AG09319 (cell line): ENCODE results near the gene AGAP6.
"Not testable (repeated sequence)": the region's sequence is repeated elsewhere in the genome, so short reads cannot be mapped to it uniquely, and the experiment has no call there.

Experiments
- DNase-seq: peaks from one replicate; pipeline ENCODE4 v3.0.0-alpha.2; 2010; ENCODE audit warnings: low read depth; ENCODE audit errors: extremely low read depth

The AGAP6 gene

DNA sequence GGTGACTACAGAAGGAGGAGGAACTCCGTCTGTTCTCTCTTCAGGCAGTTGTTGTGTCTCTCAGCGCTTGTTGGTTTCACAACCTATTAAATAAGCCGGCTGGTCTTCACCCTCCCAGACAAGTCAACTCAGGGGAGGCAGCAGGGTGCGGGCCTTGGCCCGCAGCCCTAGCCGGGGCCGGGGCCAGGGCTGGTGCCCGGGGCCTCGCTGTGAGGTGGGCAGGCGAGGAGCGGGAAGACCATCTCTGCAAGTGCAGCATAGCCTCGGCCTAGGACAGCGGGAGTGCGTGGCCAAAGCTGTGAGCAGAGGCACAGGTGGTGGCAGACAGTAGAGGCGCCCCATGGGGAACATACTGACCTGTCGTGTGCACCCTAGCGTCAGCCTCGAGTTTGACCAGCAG, at the start of gene AGAP6:
Gene AGAP6 (plus strand): TSS at position 31 of the 400 bp plus-strand sequence. CDS start 310 bp downstream, at position 341.
- DNase-seq = not testable (repeated sequence)

DNA sequence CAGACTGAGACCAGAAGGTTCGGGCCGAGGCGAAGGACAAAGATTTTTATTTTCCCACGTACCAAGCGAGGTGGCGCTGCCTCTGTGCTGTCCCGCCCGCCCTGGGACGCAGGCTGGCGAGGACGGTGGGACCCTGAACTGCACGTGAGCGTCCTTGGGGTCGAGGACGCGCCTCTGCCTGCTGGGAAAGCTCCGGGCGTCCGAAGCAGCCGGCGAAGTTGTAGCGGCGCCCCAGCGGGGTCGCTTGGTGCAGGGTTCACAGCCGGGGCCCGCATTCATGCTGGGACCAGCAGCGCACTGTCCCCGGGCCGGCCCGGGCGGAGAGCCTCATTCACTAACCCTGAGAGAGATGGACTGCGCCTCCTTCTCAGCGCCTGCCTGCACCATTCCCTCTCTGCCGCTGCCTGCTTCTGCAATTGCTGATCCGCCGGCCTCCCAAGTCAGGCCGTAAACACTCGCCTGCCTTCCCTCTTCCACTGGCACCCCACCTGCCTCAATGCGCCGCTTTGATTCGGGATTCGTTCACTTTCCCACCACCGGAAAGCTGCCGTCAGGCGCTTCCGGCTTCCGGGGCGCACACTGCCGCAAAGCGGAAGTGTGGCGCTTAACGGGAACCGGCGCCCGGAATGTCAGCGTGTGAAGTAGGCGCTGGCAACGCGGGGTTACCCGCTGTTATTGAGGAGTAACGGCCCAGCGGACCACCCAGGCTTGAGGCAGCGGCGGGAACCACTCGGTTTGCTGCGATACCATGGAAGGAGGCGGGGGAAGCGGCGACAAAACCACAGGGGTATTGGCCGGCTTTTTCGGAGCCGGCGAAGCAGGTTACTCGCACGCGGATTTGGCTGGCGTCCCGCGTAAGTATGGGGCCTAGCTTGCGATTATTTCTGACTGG, 46.5 kb upstream of the AGAP6 start, which contains the start of the genes PARG and TIMM23B:
Gene PARG (minus strand): TSS at position 581 of the 892 bp plus-strand sequence. CDS start 302 bp downstream, at position 279.
Gene TIMM23B (plus strand): TSS at position 607 of the 892 bp plus-strand sequence. CDS start 142 bp downstream, at position 749.
- DNase-seq = not testable (repeated sequence)

GRCh38 chr10:49942339-49942705, 45.9 kb upstream of the AGAP6 start:
- not testable (repeated sequence) for DNase-seq

DNA sequence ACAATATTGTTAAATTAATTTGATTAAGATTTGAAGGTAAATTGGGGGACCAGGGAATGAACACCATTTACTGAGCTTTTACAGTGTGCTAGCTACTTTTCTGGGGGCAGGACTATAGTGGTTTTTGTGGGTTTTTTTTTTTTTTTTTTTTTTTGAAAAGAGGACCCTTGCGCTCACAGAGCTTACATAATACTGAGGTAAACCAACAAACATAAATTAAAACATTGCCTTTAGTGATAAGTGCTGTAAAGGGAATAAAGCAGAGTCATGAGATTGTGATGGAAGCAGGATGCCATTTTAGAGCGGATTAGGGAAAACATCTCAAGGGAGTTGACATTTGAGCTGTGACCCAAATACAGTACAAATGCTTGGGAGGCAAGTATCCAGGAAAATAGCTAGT, 44.6 kb upstream of the AGAP6 start:
- not testable (repeated sequence) for DNase-seq

DNA sequence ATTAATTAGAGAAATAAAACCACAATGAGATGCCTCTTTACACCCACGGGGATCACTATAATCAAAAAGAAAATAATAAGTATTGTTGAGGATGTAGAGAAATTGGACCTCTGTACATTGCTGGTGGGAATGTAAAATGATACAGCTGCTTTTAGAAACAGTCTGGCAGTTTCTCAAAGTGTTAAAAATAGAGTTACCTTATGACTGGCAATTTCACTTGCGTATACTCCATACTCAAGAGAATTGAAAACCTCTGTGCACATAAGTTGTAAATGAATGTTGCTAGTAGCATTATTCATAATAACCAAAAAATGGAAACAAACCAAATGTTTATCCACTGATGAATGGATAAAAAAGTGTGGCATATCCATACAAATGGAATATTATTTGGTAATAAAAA, 40.1 kb upstream of the AGAP6 start:
- DNase-seq = not testable (repeated sequence)

DNA sequence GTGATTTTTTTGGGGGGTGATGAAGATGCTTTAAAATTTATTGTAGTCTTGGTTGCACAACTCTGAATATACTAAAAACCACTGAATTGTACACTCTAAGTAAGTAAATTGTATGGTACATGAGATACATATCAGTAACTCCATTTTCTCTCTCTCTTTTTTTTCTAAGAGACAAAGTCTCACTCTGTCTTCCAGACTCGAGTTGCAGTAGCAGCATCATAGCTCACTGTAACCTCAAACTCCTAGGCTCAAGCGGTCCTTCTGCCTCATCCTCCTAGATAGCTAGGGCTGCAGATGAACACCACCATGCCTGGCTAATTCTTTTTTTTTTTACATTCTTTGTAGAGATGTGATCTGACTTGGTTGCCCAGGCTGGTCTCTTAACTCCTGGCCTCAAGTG, 39.5 kb upstream of the AGAP6 start:
- DNase-seq = not testable (repeated sequence)

DNA sequence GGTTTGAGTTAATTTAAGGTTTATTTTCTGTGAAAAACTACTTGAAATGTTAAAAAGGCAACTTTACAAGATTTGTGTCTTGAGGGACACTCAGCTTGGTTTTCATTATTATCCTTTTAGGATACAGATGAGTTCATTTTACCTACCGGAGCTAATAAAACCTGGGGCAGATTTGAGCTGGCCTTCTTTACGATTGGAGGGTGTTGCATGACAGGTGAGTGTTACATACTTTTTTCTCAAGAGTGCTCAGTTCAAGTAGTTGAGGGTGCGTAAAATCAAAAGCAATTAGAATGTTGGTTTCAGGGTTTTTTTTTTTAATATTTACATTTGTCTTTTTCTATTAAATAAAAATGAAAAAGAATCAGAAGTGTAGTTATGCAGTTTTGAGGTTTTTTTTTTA, 36.2 kb upstream of the AGAP6 start:
- not testable (repeated sequence) for DNase-seq

GRCh38 chr10:49953122-49953521, 35.1 kb upstream of the AGAP6 start:
- DNase-seq = not testable (repeated sequence)

DNA sequence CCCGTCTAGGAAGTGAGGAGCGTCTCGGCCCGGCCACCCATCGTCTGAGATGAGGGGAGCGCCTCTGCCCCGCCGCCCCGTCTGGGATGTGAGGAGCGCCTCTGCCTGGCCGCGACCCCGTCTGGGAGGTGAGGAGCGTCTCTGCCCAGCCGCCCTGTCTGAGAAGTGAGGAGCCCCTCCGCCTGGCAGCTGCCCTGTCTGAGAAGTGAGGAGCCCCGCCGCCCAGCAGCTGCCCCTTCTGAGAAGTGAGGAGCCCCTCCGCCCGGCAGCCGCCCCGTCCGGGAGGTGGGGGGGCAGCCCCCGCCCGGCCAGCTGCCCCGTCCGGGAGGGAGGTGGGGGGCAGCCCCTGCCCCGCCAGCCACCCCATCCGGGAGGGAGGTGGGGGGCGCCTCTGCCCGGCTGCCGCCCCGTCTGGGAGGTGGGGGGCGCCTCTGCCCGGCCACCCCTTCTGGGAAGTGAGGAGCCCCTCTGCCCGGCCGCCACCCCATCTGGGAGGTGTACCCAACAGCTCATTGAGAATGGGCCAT, 17.8 kb upstream of the AGAP6 start:
- DNase-seq = not testable (repeated sequence)

DNA sequence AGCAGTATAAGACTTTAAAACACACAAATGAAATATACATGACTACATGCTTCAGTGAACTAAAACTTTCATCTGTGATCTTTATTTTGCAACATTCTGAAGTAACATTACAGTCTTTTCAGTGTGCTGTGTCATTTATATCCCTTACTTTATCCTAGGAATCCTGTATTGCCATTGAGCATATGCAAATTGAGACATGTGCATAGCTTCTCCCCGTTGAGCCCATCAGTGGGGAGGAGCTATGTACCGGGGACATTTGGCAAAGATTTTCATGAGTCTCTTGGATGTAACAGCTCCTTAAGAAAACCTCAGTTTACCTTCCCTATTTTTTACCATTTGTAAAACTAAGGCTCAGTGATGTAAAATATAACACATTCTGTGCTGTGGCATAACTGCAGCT, 16.7 kb upstream of the AGAP6 start:
- DNase-seq = not testable (repeated sequence)

DNA sequence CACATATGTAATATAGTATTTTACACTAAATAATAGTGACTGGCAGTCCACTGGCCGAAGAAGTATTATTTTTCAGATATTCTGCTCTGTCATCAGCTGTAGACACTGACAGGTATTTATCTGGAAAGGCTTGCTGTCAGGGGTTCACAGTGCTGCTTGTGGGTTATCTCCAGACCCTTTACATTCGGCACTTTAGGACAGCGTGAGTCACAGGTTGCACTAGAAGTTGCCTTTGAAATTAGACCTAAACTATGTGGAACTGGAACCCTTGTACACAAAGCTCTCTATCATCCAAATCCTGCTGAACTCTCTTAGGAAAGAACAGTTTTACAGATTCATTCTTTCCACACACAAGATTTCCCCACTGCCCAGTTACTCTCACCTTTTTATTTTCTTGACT, 16.1 kb upstream of the AGAP6 start:
- not testable (repeated sequence) for DNase-seq

GRCh38 chr10:49977756-49978155, 10.4 kb upstream of the AGAP6 start:
- not testable (repeated sequence) for DNase-seq

DNA sequence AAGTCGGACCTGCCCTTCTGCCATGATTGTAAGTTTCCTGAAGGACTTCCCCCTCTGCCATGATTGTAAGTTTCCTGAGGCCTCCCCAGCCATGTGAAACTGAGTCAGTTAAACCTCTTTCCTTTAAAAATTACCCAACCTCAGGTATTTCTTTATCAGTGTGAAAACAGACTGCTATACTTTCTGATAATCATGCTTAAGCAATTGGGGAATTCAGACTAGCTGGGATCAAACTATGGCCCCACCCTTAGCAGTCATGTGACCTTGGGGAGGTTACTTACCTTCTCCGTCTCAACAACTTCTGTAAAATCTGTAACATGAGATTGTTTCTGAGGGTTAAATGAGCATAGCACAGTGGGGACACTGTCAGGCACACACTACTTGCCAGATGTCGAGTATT, 999 bp upstream of the AGAP6 start:
- DNase-seq = not testable (repeated sequence)

GRCh38 chr10:49995321-49995720, 7.1 kb downstream of the AGAP6 start:
- DNase-seq = not testable (repeated sequence)

DNA sequence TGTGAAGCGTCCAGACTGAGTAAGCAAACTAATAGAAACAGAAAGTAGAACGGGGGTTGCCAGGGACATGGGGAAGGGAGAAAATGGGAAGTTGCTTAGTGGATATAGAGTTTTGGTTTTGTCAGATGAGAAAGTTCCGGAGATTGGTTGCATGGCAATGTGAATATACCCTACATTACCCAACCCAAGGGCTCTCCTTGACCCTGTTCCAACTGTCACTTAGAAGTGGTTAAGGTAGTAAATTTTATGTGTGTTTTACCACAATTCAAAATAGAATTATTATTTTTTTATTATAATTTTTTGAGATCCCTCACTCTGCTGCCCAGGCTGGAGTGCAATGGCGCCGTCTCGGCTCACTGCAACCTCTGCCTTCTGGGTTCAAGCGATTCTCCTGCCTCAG, 25.8 kb downstream of the AGAP6 start:
- not testable (repeated sequence) for DNase-seq

- not testable (repeated sequence) for DNase-seq
Measured at GRCh38 chr10:50015596-50016220, 27.5 kb downstream of the AGAP6 start.

DNA sequence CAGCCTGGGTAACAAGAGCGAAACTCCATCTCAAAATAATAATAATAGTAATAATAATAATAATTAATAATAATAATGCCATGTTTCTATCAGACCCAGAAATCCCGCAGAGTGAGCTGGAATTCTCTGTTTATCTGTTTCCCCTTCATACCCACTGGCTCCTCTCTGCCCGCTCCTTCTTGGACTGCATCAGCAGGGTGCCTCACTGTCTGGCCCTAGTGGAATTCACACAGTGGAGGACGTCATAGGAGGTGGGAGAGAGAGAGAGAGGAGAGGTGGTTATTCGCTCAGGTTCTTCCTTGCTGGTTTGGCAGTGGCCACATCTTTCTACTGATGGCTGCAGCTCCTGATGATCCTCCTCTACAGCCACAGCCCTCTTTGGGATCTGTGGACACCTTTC, 28.7 kb downstream of the AGAP6 start:
- DNase-seq = not testable (repeated sequence)

- DNase-seq = peak; percentile 27
Measured at GRCh38 chr10:50017646-50018045, 29.4 kb downstream of the AGAP6 start.

DNA sequence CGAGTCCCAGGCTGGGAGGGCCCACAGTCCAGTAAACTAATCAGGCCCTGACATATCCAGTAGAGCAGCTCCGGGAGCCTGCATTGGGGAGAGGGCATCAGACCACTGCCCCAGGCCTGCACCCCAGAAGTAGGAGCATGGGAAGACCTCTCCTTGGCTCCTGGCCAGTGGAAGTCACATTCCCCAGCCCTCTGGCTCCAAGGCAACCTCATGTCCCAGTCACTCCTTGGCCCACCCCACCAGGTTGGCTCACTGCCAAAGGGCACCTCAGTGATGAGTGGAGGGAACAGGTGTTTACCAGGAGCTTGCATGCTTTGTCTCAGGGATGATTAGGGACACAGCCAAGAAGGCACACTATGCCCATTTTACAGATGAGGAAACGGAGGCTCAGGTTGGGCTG, 31.1 kb downstream of the AGAP6 start:
- DNase-seq = not testable (repeated sequence)

- DNase-seq = not testable (repeated sequence)
Measured at GRCh38 chr10:50020451-50021024, 32.3 kb downstream of the AGAP6 start.
